HG02798 (cell line): ENCODE data around the gene PPIE.

ENCODE experiments used
- ATAC-seq: cut with Tn5 transposase; IDR thresholded peaks from one replicate; pipeline ENCODE4 v1.9.1; 2021; ENCODE audit warnings: mild to moderate bottlenecking; ENCODE audit not compliant: unreplicated experiment, poor library complexity

PPIE gene

GRCh38 chr1:39799770-39800470 lies 61.2 kb downstream of the PPIE start:
- ATAC-seq = peak; percentile 69

GRCh38 chr1:39800471-39800835 lies 61.8 kb downstream of the PPIE start:
- ATAC-seq = no peak

GRCh38 chr1:39802496-39803260 lies 64.0 kb downstream of the PPIE start:
- no peak for ATAC-seq

GRCh38 chr1:39805385-39805784 lies 66.7 kb downstream of the PPIE start:
- ATAC-seq = no peak

- no peak for ATAC-seq
Measured at GRCh38 chr1:39808784-39809517, 70.3 kb downstream of the PPIE start.

- no peak for ATAC-seq
Measured at GRCh38 chr1:39812913-39813312, 74.2 kb downstream of the PPIE start.
